T-helper 1 cell (primary cell): Measurements from ENCODE around the gene PARP12.
A peak's percentile ranks its signal among the peaks of the same experiment; 100 is the strongest.

Experiments
- DNase-seq, 5 donors: peaks; one replicate each; pipeline ENCODE4 v3.0.0-alpha.2; 2012 to 2020

The PARP12 gene

GRCh38 chr7:140059273-140060242 lies 3.2 kb downstream of the PARP12 start:
- DNase-seq = peak in 2 of 5 donors; percentile 8 to 25

- DNase-seq = no peak
These were observed 4.2 kb downstream of the PARP12 start for GRCh38 chr7:140058517-140058916.

GRCh38 chr7:140057143-140057535 lies 5.6 kb downstream of the PARP12 start:
- DNase-seq = no peak

- DNase-seq = no peak
These were observed 6.2 kb downstream of the PARP12 start for GRCh38 chr7:140056431-140057142.

- no peak for DNase-seq
These were observed 6.9 kb downstream of the PARP12 start for GRCh38 chr7:140055833-140056232.

GRCh38 chr7:140054751-140055150 lies 8.0 kb downstream of the PARP12 start:
- DNase-seq = no peak

GRCh38 chr7:140053812-140054539 lies 8.8 kb downstream of the PARP12 start:
- DNase-seq = no peak

GRCh38 chr7:140051820-140052219 lies 10.9 kb downstream of the PARP12 start:
- no peak for DNase-seq

- no peak for DNase-seq
These were observed 12.7 kb downstream of the PARP12 start for GRCh38 chr7:140050100-140050499.

- DNase-seq = no peak
These were observed 13.3 kb downstream of the PARP12 start for GRCh38 chr7:140049339-140050024.

GRCh38 chr7:140048989-140049338 lies 13.8 kb downstream of the PARP12 start:
- no peak for DNase-seq

- no peak for DNase-seq
These were observed 14.6 kb downstream of the PARP12 start for GRCh38 chr7:140048138-140048537.

- DNase-seq = no peak
These were observed 15.6 kb downstream of the PARP12 start for GRCh38 chr7:140047197-140047596.

GRCh38 chr7:140045697-140046096 lies 17.1 kb downstream of the PARP12 start:
- DNase-seq = no peak

- DNase-seq = no peak
These were observed 18.5 kb downstream of the PARP12 start for GRCh38 chr7:140044251-140044650.

GRCh38 chr7:140042386-140042670 lies 20.4 kb downstream of the PARP12 start:
- DNase-seq = no peak

GRCh38 chr7:140041659-140042385 lies 20.9 kb downstream of the PARP12 start:
- no peak for DNase-seq

GRCh38 chr7:140039896-140040295 lies 22.9 kb downstream of the PARP12 start:
- no peak for DNase-seq

- no peak for DNase-seq
These were observed 23.7 kb downstream of the PARP12 start for GRCh38 chr7:140039066-140039465.

GRCh38 chr7:140036224-140036962 lies 26.4 kb downstream of the PARP12 start:
- DNase-seq = no peak
